Measurements from ENCODE around the gene PARD3. TPM values are rescaled to one million over a fixed set of nuclear protein-coding genes. Genes with fewer than 3 reads are reported as not detected.
A peak's percentile ranks its signal among the peaks of the same experiment; 100 is the strongest.

The PARD3 gene
- polyA plus RNA-seq, 2 of the 4 experiments (the other 2 are of a cell fraction) = 110 to 200 TPM

- no peak overlapping the region for H3K27ac ChIP-seq
- no peak overlapping the region for H3K4me2 ChIP-seq
- H3K4me1 ChIP-seq = peaks cover 36% of the 10 kb centered on the region
- TF ChIP-seq RARB (CRISPR knock-in tag; IDR thresholded peaks at IDR 0.05) = no peak
- no peak for TF ChIP-seq RFX5 (IDR thresholded peaks at IDR 0.05)
- TF ChIP-seq CEBPB (IDR thresholded peaks at IDR 0.05) = no peak
- no peak for TF ChIP-seq CBX2 (IDR thresholded peaks at IDR 0.05; ENCODE audit: borderline replicate concordance, low read depth)
- TF ChIP-seq EHMT2 (IDR thresholded peaks at IDR 0.05; ENCODE audit: low read depth) = no peak
- DNase-seq (ENCODE audit: low read depth in 1 of 2, low spot score in 1 of 2) = no peak
- CTCF ChIA-PET = interaction anchor here (1.8 kb wide), 1 partner anchor 176 kb away, joined by 6 read pairs; no protein-coding TSS in a partner anchor
- POLR2A ChIA-PET = no interaction called here
- FAIRE-seq = peak; percentile 32
- no peaks in the 10 kb centered on the region for H3K9me3 ChIP-seq
- no peak for ATAC-seq
- WGBS (ENCODE audit: missing lambda C conversion rate) = 86% methylated on average over 3 of the region's 3 CpGs
- H3K4me3 ChIP-seq = no peak overlapping the region
These were observed 353.0 kb downstream of the PARD3 start for GRCh38 chr10:34462056-34462455.

GRCh38 chr10:34454590-34455261, 360.4 kb downstream of the PARD3 start:
- DNase-seq (ENCODE audit: low read depth in 1 of 2, low spot score in 1 of 2) (no peak), ATAC-seq (no peak)
- POLR2A ChIA-PET = no interaction called here

GRCh38 chr10:34449836-34450235, 365.3 kb downstream of the PARD3 start:
- H3K4me2 ChIP-seq = no peak overlapping the region
- FAIRE-seq (no peak), DNase-seq (ENCODE audit: low read depth in 1 of 2, low spot score in 1 of 2) (no peak), ATAC-seq (no peak; a peak in 1 of 6 replicates)
- CTCF ChIA-PET = no interaction called here
- no peak for TF ChIP-seq MAFK (IDR thresholded peaks at IDR 0.05; ENCODE audit: partially characterized antibody)
- TF ChIP-seq TFCP2L1 (CRISPR knock-in tag; IDR thresholded peaks at IDR 0.05) = no peak
- no peak for TF ChIP-seq HOXA7 (CRISPR knock-in tag; IDR thresholded peaks at IDR 0.05)
- TF ChIP-seq RNF2 (IDR thresholded peaks at IDR 0.05; ENCODE audit: borderline replicate concordance, low read depth) = no peak
- TF ChIP-seq POLR2A (IDR thresholded peaks at IDR 0.05; ENCODE audit: low read length) = no peak
- no peak for TF ChIP-seq HOXB5 (CRISPR knock-in tag; IDR thresholded peaks at IDR 0.05)
- TF ChIP-seq BCL3 (IDR thresholded peaks at IDR 0.05) = no peak
- TF ChIP-seq CHD2 (IDR thresholded peaks at IDR 0.05; ENCODE audit: low read length, partially characterized antibody) = no peak
- no peak for TF ChIP-seq NFE2L2 (conservative IDR thresholded peaks at IDR 0.05; ENCODE audit: low read length)
- TF ChIP-seq BHLHE40 (IDR thresholded peaks at IDR 0.05; ENCODE audit: low read depth, low read length) = no peak
- no peak for TF ChIP-seq HOXB13 (CRISPR knock-in tag; IDR thresholded peaks at IDR 0.05; ENCODE audit: low read depth)
- TF ChIP-seq EHMT2 (IDR thresholded peaks at IDR 0.05; ENCODE audit: low read depth) = no peak
- TF ChIP-seq NPAS2 (CRISPR knock-in tag; IDR thresholded peaks at IDR 0.05; ENCODE audit: borderline replicate concordance) = no peak
- 89% methylated on average over 2 of the region's 2 CpGs for WGBS (ENCODE audit: missing lambda C conversion rate)
- H3K4me3 ChIP-seq = no peak overlapping the region
- no peaks in the 10 kb centered on the region for H3K9me3 ChIP-seq
- H3K4me1 ChIP-seq = peaks cover 31% of the 10 kb centered on the region; the same call in 2 of the 3 replicates
- peak overlapping the region in 1 of 2 experiments; percentile 47; a peak in 3 of 6 replicates for H3K27ac ChIP-seq
- POLR2A ChIA-PET = no interaction called here

More at GRCh38 chr10:34454590-34455261, 360.4 kb downstream of the PARD3 start:
- FAIRE-seq = no peak
- Histone ChIP-seq H3K4me1 (peaks cover 22% of the 10 kb centered on the region; the same call in 2 of the 3 replicates), H3K4me3 (no peak overlapping the region), H3K27ac (peak overlapping the region in 1 of 2 experiments; percentile 54; a peak in 2 of 6 replicates), H3K9me3 (no peaks in the 10 kb centered on the region), H3K4me2 (no peak overlapping the region)
- CTCF ChIA-PET = interaction anchor here (0.7 to 2.5 kb wide), 2 partner anchors 111 to 184 kb away, joined by 3 to 9 read pairs; no protein-coding TSS in a partner anchor
- 88% methylated on average over 6 of the region's 6 CpGs for WGBS (ENCODE audit: missing lambda C conversion rate)
- no peak for TF ChIP-seq RCOR1 (IDR thresholded peaks at IDR 0.05; ENCODE audit: low read depth, low read length)
- no peak for TF ChIP-seq MAX (IDR thresholded peaks at IDR 0.05)
- TF ChIP-seq CHD2 (IDR thresholded peaks at IDR 0.05; ENCODE audit: low read length, partially characterized antibody) = no peak
- TF ChIP-seq HOXA7 (CRISPR knock-in tag; IDR thresholded peaks at IDR 0.05) = no peak
- no peak for TF ChIP-seq RNF2 (IDR thresholded peaks at IDR 0.05; ENCODE audit: borderline replicate concordance, low read depth)
- TF ChIP-seq NFE2L2 (conservative IDR thresholded peaks at IDR 0.05; ENCODE audit: low read length) = no peak
- no peak for TF ChIP-seq USF2 (IDR thresholded peaks at IDR 0.05)
- no peak for TF ChIP-seq HOXB5 (CRISPR knock-in tag; IDR thresholded peaks at IDR 0.05)
- no peak for TF ChIP-seq CHD4 (IDR thresholded peaks at IDR 0.05; ENCODE audit: borderline replicate concordance)
- TF ChIP-seq BCL3 (IDR thresholded peaks at IDR 0.05) = no peak
- TF ChIP-seq HEYL (CRISPR knock-in tag; IDR thresholded peaks at IDR 0.05) = no peak
- no peak for TF ChIP-seq EHMT2 (IDR thresholded peaks at IDR 0.05; ENCODE audit: low read depth)
- no peak for TF ChIP-seq FOSB (CRISPR knock-in tag; IDR thresholded peaks at IDR 0.05)
- TF ChIP-seq MAFK (IDR thresholded peaks at IDR 0.05; ENCODE audit: partially characterized antibody) = no peak
- TF ChIP-seq TP53 (CRISPR knock-in tag; IDR thresholded peaks at IDR 0.05) = no peak

Measured in A549 (cell line).